GM19467 (cell line): Measurements from ENCODE around the gene TMEM208.

Experiments
- ATAC-seq: cut with Tn5 transposase; IDR thresholded peaks from one replicate; pipeline ENCODE4 v1.9.1; 2021; ENCODE audit warnings: mild to moderate bottlenecking, moderate library complexity; ENCODE audit not compliant: unreplicated experiment

Gene TMEM208

GRCh38 chr16:67191411-67191994, 35.4 kb upstream of the TMEM208 start:
- ATAC-seq: no peak

GRCh38 chr16:67191995-67192681, 34.8 kb upstream of the TMEM208 start, which contains the start of gene E2F4:
Gene E2F4, plus strand, starts transcription at chr16:67192155. Its CDS starts 73 bp downstream, at chr16:67192228.
- peak; percentile 79 for ATAC-seq

GRCh38 chr16:67192781-67193361, 34.1 kb upstream of the TMEM208 start:
- peak; percentile 4 for ATAC-seq

GRCh38 chr16:67193536-67193935, 33.4 kb upstream of the TMEM208 start:
- no peak for ATAC-seq

GRCh38 chr16:67194260-67194659, 32.7 kb upstream of the TMEM208 start:
- ATAC-seq: no peak

- no peak for ATAC-seq
Measured at GRCh38 chr16:67195676-67196075, 31.3 kb upstream of the TMEM208 start.

GRCh38 chr16:67196881-67197280, 30.0 kb upstream of the TMEM208 start:
- no peak for ATAC-seq

GRCh38 chr16:67197704-67198103, 29.2 kb upstream of the TMEM208 start:
- no peak for ATAC-seq

- no peak for ATAC-seq
Measured at GRCh38 chr16:67198238-67198734, 28.6 kb upstream of the TMEM208 start.

- ATAC-seq: no peak
Measured at GRCh38 chr16:67199011-67199807, 27.7 kb upstream of the TMEM208 start, which contains the start of gene ELMO3. Gene ELMO3, plus strand, starts transcription at chr16:67199131. Its CDS starts 196 bp downstream, at chr16:67199327.

- no peak for ATAC-seq
Measured at GRCh38 chr16:67199808-67200198, 27.1 kb upstream of the TMEM208 start.

- ATAC-seq: no peak
Measured at GRCh38 chr16:67200491-67200890, 26.4 kb upstream of the TMEM208 start.

- no peak for ATAC-seq
Measured at GRCh38 chr16:67201411-67202345, 25.3 kb upstream of the TMEM208 start.

- no peak for ATAC-seq
Measured at GRCh38 chr16:67202426-67202825, 24.5 kb upstream of the TMEM208 start.

GRCh38 chr16:67202956-67203493, 23.9 kb upstream of the TMEM208 start:
- ATAC-seq: no peak

GRCh38 chr16:67204076-67204475, 22.9 kb upstream of the TMEM208 start:
- ATAC-seq: no peak

- no peak for ATAC-seq
Measured at GRCh38 chr16:67206129-67206837, 20.6 kb upstream of the TMEM208 start.

GRCh38 chr16:67206838-67207248, 20.1 kb upstream of the TMEM208 start:
- no peak for ATAC-seq
